Measurements from ENCODE around the gene RPS21.
"Not testable (repeated sequence)": the region's sequence is repeated elsewhere in the genome, so short reads cannot be mapped to it uniquely, and the experiment has no call there.

The RPS21 gene

DNA sequence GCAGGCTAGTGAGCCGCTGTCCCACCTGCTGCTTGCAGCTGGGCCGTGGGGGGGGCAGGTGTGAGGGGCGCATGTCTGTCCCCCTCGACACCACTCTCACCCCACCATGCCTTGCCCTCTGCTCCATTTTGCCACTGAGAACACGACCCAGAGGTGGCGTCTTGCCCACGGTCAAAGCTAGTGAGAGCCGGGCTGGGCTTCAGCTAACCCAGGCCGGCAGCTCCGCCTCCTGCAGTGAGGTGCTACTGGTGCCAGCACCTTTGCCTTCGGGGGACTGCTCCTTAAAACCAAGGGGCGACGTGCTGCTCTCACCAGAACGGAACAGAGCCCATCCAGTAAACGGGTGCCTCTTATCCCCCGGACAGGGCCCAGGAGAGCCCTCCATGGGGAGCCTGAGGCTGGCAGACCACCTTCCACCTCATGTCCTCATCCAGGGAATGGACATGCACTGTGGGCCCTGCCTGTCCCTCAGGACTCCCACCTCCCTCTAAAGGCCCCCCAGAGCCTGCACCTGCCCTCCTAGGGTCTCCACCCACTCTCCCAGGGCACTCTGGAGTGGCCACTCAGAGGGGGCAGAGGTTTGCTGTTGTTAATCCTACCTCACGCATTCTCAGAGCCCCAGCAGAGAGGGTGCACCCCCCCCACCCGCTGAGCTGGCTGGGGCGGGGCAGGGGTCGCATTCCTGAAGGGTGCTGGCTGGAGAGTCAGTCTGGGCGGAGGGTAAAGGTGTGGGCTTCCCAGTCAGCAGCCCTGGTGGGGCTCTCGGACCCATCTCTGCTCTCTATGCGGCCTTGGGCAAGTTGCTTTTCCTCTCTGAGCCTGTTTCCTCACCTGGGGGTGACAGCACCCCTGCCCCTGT lies 37.6 kb downstream of the RPS21 start:
- no peak for DNase-seq (ENCODE audit: low read depth in 2 of 2, low spot score in 1 of 2)

DNA sequence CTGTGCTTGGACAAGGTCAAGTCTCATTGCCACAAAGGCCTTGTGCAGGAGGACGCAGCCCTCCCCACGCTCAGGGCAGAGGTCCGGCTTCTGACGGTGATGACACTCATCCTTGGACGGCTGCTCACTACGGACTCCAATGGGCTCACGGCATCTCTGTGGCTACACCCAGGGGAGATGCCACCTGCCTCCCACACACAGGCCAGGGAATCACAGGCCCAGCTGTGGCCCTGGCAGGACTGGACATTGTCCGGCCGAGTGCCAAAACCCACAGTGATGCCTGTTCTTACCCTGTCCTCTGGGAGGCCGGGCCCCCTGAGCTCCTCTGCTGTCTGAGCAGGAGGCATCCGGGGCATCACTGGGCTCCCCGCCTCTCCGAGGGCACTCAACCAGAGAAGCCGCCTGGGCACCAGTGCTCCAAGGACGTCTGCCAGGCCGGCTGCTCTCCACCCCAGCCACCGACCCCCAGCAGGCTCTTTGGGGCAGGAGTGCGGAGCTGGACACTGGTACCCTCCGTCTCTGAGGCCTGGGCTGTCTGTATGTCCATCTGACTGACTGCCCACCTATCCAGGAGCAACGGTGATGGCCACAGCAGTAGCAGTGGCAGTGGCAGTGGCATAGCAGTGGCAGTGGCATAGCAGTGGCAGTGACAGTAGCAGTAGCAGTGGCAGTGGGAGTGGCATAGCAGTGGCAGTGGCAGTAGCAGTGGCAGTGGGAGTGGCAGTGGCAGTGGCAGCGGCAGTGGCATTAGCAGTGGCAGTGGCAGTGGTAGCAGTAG lies 38.6 kb downstream of the RPS21 start:
- no peak for DNase-seq (ENCODE audit: low read depth in 2 of 2, low spot score in 1 of 2)

- DNase-seq (ENCODE audit: low read depth in 2 of 2, low spot score in 1 of 2) = not testable (repeated sequence)
Measured at GRCh38 chr20:62426059-62426348, 39.1 kb downstream of the RPS21 start.

- DNase-seq (ENCODE audit: low read depth in 2 of 2, low spot score in 1 of 2) = no peak
Measured at GRCh38 chr20:62426699-62427131, 39.8 kb downstream of the RPS21 start.

GRCh38 chr20:62427172-62428001 lies 40.5 kb downstream of the RPS21 start, which contains the start of gene RBBP8NL:
Gene RBBP8NL, minus strand, starts transcription at chr20:62427539. Its CDS starts 7,892 bp downstream, at chr20:62419647.
- DNase-seq (ENCODE audit: low read depth in 2 of 2, low spot score in 1 of 2) = no peak

DNA sequence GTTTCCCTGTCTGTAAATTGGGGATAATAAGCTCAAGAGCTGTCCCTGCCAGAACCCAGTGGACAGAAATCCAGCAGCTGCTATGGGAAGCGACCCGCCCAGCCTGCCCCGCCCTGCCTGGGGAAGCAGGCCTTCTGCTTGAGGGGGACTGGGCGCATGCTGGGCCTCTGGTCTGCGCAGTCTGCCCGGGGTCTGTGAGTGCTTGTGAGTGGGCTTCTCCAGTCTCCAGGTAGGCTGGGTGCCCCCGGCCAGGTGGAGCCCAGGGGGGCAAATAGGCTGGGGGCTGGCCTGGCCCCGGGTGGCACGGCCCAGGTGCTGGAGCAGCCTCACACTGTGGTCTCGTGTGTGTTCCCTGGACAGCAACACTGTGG lies 41.1 kb downstream of the RPS21 start:
- DNase-seq (ENCODE audit: low read depth in 2 of 2, low spot score in 1 of 2) = no peak

DNA sequence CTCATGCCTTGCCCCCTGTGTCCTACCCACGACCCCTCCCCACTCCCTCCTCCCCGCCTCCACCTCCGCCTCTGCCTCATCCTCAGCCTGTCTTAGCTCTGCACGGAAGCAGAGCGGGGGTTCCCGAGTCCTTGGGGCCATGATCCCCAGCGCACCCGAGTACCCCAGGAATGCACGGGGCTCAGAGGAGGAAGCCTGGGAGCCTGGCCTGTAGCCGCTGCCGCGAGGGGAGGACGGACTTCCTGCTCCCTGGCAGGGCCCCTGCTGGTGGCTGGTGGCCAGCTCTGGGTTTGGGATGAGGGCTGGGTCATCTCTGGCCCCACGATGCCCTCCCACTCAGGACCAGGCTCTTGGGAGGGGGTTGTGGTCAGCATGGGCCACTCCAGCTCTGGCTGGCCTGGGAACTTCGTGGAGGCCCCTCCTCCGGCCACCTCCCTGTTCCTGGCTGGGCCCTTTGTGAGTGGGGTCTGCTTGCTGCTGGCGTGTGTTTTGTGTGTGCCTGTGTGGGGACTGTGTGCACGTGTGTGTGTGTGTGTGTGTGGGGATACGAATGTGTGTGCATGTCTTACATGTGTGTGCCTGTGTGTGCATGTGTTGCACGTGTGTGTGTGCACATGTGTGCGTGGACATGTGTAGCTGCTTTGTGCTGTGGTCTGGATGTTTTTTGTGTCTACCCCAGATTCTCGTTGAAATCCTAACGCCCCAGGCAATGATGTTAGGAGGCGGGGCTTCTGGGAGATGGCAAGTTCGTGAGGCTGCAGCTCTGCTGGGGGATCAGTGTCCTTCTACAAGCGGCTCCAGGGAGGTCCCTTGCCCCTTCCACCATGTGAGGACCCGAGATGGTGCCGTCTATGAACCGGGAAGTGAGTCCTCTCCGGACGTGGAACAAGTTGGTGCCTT lies 41.7 kb downstream of the RPS21 start:
- no peak for DNase-seq (ENCODE audit: low read depth in 2 of 2, low spot score in 1 of 2)

DNA sequence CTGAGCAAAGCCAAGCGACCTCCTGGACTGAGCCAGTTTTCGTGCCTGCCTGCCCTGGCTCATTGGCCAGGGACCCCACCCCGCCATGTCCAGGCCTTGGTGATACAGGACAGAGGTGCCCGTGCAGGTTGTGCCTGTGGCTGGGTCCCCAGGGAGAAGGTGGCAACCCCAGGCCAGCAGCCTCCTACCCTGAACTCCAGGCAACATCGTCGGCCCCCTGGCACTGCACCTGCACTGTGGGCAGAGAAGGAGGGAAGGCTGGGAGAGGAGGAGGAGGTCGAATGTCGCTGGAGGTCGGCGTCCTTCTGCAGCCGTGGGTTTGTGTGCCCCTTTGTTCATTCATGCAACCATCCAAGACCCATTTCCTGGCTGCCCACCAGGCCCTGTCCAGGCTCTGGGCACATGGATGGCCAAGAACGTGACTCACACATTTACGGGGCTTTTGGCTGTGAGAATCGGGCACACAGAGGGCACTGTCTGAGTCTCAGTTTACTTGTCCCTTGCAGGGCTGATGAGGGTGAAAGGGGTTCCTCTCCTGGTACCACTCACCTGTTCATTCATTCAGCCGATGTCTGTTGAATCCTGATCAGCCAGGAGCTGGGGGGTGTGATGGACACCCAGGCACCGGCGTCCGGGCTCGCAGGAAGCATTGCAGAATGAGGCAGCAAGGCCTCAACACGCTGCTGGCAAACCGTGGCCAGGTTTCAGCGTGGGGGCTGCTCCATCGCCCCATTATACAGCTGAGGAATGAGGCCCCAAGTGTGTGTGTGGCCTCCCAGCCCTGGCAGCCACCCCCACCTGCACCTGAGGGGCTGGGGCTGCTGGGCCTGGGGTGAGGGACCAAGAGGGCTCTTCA lies 42.8 kb downstream of the RPS21 start:
- no peak for DNase-seq (ENCODE audit: low read depth in 2 of 2, low spot score in 1 of 2)

- no peak for DNase-seq (ENCODE audit: low read depth in 2 of 2, low spot score in 1 of 2)
Measured at GRCh38 chr20:62430311-62430853, 43.5 kb downstream of the RPS21 start.

DNA sequence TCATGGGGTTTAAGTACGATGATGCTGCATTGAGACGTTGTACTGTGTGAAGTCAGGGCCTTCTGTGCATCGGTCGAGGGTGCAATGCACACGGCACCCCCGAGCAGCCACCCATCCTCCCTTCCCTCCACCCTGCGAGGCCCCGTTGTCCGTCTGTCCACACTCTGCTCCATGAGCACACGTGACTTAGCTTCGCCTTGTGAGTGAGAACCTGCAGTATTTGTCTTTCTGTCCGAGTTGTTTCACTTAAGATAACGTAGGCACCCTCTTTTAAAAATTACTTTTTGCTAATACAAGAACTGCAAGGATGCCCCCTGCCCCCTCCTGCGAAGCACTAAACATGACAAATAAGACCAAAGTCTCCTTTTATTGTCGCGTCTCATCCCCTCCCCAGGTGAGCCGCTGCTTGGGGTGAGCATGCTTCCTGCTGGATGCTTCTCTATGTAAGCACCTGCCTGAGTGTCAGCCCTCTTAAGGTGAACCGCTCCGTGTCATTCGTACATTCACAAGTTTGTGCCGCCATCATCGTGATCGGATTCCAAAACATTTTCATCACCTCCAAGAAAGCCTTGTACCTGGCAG lies 44.1 kb downstream of the RPS21 start:
- no peak for DNase-seq (ENCODE audit: low read depth in 2 of 2, low spot score in 1 of 2)

GRCh38 chr20:62433658-62434497 lies 47.0 kb downstream of the RPS21 start:
- DNase-seq (ENCODE audit: low read depth in 2 of 2, low spot score in 1 of 2) = no peak

GRCh38 chr20:62436692-62437091 lies 49.8 kb downstream of the RPS21 start:
- no peak for DNase-seq (ENCODE audit: low read depth in 2 of 2, low spot score in 1 of 2)

DNA sequence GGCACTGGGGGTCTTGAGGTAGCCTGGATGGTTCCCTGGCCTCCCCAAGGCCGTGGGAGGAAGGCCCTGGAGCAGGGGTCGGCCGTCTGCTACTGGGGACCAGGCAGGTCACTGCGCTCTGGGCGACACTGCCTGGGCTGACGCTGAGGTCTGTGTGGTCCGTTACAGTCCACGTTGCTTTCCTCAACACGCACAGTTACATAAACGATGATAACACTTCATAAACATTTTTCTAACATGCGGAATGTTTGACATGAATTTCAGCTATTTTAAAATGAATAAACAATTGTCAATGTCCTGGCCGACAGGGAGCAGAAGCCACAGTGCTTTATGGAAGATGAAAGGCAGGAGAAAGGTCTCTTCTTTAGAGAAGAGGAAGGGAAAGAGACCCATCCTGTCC lies 50.6 kb downstream of the RPS21 start:
- DNase-seq (ENCODE audit: low read depth in 2 of 2, low spot score in 1 of 2) = no peak

DNA sequence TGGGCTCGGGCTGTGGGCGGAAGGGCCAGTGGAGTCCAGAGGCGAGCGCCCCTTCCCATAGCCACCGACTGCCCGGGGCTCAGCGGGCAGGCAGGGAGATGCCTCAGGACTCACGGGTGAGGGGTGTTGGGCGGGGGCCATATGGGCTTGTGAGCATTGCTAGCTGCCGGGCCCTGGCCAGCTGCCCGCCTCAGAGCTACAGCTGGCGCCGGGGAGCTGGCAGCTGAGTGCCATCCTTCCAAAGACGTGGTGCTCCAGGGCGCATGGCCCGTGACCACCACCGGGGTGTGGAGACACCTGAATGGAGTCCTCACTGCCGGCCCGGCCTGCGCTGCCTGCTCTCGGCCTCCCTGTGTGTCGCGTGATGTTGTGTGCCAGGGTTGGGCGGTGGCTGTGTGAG lies 51.0 kb downstream of the RPS21 start:
- no peak for DNase-seq (ENCODE audit: low read depth in 2 of 2, low spot score in 1 of 2)

Data from stimulated activated CD8-positive, alpha-beta memory T cell treated with anti-CD3 and anti-CD28 coated beads, Interleukin-4, amount 100 ng/mL, for 1 hour (primary cell).